C4-2B (cell line): ENCODE measurements around the gene AHDC1.

Experiments
- H3K27ac ChIP-seq: fragments of 450-650 bp; 2 replicates; pipeline ENCODE4 v1.5.1; 2017
- CTCF ChIP-seq: fragments of 450-650 bp; conservative IDR thresholded peaks from 2 replicates; pipeline ENCODE4 v1.5.1; 2017; ENCODE audit warnings: mild to moderate bottlenecking
- ZFX ChIP-seq: fragments of 450-650 bp; IDR thresholded peaks from 2 replicates; pipeline ENCODE4 v1.6.1; 2017

Gene AHDC1

GRCh38 chr1:27571439-27572018 is 32.4 kb downstream of the AHDC1 start:
- peak overlapping the region; percentile 15; the same call in 1 of the 2 replicates for H3K27ac ChIP-seq
- no peak for TF ChIP-seq ZFX
- TF ChIP-seq CTCF: no peak

- TF ChIP-seq ZFX (no peak), CTCF (no peak)
- peak overlapping the region; percentile 15; the same call in 1 of the 2 replicates for H3K27ac ChIP-seq
These were observed 33.2 kb downstream of the AHDC1 start for GRCh38 chr1:27570784-27571183.

- peak overlapping the region; percentile 15; the same call in 1 of the 2 replicates for H3K27ac ChIP-seq
- TF ChIP-seq ZFX: no peak
- TF ChIP-seq CTCF: no peak
These were observed 33.6 kb downstream of the AHDC1 start for GRCh38 chr1:27570356-27570755.

- peak overlapping the region; percentile 15; the same call in 1 of the 2 replicates for H3K27ac ChIP-seq
- TF ChIP-seq ZFX (no peak), CTCF (no peak)
These were observed 34.2 kb downstream of the AHDC1 start for GRCh38 chr1:27569506-27570291.

GRCh38 chr1:27569088-27569460 is 34.9 kb downstream of the AHDC1 start:
- peak overlapping the region; percentile 34 for H3K27ac ChIP-seq
- no peak for TF ChIP-seq ZFX
- no peak for TF ChIP-seq CTCF

- H3K27ac ChIP-seq: peak overlapping the region; percentile 34
- peak; percentile 97 for TF ChIP-seq CTCF
- no peak for TF ChIP-seq ZFX
These were observed 35.5 kb downstream of the AHDC1 start for GRCh38 chr1:27568300-27569087.

GRCh38 chr1:27567971-27568299 is 36.0 kb downstream of the AHDC1 start:
- H3K27ac ChIP-seq: peak overlapping the region; percentile 34
- TF ChIP-seq ZFX: no peak
- no peak for TF ChIP-seq CTCF
